GM12801 (cell line): Measurements from ENCODE around the gene AKR1B15.

Source experiments
- TF ChIP-seq, protein P1 (sequence below): IDR thresholded peaks from one replicate; pipeline ENCODE4 v1.5.1; 2011; ENCODE audit warnings: control low read depth; ENCODE audit not compliant: insufficient read length; ENCODE audit errors: extremely low read depth

Gene AKR1B15

DNA sequence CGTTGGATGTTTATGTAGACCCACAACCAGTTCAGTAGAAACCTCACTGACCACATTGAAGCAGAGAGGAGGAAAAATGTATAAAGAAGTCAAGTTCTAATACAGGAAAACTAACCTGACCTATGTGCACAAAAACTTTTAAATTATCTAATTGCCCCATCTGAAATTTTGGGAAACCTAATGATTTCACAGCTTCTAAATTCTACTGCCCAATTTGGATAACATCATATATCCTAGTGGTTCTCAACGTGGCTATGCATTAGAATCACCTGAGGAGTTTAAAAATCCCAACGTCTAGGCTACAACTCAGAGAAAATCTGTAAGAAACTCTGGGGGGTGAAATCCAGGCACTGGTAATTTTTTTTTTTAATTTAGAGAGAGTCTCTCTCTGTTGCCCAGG, 14.3 kb upstream of the AKR1B15 start:
- TF ChIP-seq, protein P1, sequence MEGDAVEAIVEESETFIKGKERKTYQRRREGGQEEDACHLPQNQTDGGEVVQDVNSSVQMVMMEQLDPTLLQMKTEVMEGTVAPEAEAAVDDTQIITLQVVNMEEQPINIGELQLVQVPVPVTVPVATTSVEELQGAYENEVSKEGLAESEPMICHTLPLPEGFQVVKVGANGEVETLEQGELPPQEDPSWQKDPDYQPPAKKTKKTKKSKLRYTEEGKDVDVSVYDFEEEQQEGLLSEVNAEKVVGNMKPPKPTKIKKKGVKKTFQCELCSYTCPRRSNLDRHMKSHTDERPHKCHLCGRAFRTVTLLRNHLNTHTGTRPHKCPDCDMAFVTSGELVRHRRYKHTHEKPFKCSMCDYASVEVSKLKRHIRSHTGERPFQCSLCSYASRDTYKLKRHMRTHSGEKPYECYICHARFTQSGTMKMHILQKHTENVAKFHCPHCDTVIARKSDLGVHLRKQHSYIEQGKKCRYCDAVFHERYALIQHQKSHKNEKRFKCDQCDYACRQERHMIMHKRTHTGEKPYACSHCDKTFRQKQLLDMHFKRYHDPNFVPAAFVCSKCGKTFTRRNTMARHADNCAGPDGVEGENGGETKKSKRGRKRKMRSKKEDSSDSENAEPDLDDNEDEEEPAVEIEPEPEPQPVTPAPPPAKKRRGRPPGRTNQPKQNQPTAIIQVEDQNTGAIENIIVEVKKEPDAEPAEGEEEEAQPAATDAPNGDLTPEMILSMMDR: no peak

- TF ChIP-seq, protein P1: no peak
These were observed 13.5 kb upstream of the AKR1B15 start for GRCh38 chr7:134535272-134535918.

- TF ChIP-seq, protein P1: no peak
These were observed 13.0 kb upstream of the AKR1B15 start for GRCh38 chr7:134535919-134536299.

DNA sequence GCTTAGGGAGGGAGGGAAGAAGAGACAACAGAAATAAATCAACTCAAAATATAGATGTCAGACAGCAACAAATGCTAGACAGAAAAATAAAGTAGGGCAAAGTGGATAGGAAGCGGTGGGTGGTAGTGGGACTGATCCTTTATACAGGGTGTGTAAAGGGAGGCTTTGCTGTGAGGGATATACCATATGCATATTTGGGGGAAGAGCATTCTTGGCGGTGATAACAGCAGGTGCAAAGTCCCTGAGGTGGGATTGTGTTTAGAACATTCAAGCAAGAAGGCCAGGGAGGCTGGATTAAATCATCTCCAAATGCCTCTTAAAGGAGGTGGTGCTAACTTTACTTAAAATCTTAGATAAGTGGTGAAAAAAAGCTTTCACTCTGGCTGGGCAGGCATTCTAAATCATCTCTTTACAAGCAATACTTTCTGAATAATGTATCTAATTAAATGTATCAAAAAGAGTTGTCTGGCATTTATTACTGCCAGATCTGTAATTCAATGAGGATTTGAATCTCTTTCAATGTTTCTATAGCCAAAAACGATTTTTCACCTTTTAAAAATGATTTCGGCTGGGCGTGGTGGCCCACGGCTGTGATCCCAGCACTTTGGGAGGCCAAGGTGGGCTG, 9.4 kb upstream of the AKR1B15 start:
- TF ChIP-seq, protein P1: no peak

DNA sequence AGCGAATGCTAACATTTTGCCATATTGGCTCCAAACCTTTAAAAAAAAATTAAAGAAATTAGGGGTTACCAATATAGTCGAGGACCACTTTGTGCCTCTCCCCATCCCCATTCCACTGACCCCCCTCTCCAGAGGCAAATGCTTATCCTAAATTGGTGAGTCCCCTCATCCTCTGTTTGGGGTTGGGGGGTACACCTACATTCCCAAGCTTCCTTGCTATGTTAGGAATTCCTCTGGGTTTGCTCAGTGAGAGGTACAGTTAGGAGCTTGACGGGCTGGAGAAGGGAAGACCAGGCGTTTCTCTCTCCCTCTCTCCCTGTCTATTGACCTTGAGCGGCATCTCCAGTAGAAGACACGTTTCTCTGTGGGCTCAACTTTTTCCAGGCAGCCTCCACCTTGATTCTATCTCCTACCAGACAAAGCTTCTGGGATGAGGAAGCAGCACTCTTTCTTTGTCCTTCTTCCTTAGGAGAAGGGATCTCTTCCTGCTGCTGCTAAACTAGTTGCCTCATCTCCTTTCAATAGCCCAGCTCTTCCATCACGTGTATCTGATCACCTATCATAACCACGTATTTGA, 6.6 kb upstream of the AKR1B15 start:
- TF ChIP-seq, protein P1: no peak

- TF ChIP-seq, protein P1: no peak
These were observed 3.5 kb upstream of the AKR1B15 start for GRCh38 chr7:134545380-134545779.

- TF ChIP-seq, protein P1: no peak
These were observed 3.0 kb upstream of the AKR1B15 start for GRCh38 chr7:134545918-134546317.
